Anterior cingulate cortex (tissue), 58 donors: ENCODE measurements around the gene DPP9.

Experiments
- DNase-seq, 58 donors: peaks; one replicate each; lab custom pipeline; 2025; lab: John Stamatoyannopoulos, UW

DPP9 gene

DNA sequence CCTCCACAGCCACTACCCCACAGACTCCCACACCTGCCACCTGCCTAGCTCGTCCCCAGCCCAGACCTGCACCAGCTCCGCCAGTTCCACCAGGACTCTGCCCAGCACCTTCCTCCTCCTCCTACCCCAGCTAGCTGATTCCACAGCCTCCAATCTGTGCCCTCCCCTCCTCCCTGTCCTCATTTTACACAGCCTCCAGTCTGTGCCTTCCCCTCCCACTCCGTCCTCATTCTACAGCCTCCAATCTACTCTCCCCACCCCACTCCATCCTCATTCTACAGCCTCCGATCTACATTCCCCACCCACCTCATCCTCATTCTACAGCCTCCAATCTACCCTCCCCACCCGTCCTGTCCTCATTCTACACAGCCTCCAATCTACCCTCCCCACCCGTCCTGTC lies 60.8 kb downstream of the DPP9 start:
- no peak for DNase-seq

DNA sequence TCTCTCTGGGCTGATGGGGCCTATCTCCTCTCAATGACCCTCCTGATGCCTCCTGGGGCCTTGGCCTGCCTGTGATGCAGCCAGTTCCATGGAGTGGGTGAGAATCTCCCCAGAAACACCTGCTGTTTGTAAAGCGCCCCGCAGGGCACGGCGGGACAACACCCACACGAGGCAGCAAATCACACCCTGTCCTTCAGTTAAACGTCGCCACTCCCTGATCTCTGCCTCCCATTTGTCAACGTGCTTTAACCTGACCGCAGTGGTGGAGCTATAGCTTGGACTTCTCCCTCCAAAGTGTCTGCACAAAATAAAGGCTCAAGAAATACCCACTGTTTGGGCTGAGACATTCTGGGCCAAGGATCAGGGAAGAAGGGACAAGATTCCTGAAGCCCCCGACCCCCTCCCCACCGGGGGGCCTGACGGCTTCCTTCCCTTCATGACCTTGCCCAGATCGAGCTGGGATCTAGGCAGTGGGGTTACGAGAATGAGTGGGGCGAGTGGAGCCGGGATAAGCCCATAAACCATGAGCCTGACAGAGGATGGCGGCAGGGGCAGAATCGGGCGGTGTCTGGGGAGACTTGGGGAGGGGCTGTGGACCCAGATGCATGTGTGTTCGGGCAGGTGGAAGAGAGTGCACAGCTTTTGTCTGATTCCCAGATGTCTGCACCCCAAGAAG lies 61.5 kb downstream of the DPP9 start:
- no peak for DNase-seq

DNA sequence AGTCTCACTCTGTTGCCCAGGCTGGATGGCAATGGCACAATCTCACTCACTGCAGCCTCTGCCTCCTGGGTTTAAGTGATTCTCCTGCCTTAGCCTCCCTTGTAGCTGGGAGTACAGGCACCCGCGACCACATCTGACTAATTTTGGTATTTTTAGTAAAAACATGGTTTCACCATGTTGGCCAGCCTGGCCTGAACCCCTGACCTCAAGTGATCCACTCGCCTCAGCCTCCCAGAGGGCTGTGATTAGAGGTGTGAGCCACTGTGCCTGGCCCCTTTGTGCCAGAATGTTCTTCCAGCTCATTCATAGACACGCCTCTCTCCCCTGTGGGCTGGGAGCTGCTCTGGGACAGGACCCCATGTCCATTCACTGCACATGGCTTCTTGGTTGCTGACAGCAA lies 62.6 kb downstream of the DPP9 start:
- DNase-seq: no peak

DNA sequence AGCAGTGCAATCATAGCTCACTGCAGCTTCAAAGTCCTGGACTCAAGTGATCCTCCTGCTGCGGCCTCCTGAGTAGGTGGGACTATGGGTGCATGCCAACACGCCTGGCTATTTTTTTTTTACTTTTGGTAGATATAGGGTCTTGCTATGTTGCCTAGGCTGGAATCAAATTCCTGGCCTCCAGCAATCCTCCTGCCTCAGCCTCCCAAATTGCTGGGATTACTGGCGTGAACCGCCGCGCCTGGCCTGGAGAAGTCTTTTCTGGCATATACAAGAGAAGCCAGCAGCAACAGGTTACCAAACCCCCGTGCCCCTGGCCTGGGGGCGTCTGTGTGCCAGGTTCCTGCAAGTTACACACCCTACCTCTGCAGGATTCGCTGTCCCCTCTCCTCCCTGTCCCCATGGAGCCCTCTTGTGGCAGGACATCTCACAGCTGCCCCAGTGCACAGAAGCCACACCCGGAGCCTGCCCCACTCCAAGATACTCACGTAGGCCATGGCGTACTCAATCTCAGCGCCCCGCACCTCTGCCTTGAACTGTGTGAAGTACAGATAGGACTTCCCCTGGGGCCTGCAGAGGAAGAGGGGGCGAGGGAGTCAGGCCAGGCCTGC lies 63.4 kb downstream of the DPP9 start:
- no peak for DNase-seq

DNA sequence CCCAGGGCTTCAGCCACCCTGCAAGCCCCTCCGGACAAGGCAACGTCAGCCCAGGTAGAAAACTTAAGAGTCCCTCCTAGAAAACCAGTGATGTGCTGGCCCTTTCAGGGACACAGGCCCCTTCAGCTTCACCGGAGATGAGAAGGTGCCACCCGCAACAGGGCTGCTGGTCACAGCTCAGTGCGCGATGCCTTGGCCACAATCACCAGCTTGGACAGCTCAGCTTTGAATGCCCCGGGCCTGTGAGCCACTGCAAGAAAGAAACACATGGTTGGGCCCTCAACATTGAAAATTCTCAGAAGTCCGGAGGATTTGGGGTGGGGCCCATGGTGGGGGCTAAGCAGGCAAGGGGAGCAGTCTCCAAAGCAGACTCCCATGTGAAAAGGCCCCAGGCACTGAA lies 65.8 kb downstream of the DPP9 start:
- DNase-seq: no peak

DNA sequence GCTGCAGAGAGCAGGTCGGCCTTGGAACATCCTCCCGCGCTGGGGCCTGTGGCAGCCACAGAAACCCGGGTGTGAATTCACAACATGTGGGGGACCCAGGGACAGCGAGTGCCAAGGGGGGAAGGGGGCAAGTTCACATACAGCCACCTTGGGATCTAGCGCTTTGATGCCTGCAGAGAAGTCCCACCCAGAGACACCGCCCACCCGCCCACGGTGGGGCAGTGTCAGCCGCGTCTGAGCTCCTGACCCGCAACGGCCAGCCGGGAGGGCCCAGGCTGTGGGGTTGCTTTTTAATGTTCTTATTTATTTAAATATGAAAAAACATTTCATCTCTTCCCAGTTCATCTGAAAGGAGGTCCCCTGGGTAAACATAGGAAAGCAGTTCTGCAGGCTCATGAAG lies 66.4 kb downstream of the DPP9 start:
- DNase-seq: no peak

DNA sequence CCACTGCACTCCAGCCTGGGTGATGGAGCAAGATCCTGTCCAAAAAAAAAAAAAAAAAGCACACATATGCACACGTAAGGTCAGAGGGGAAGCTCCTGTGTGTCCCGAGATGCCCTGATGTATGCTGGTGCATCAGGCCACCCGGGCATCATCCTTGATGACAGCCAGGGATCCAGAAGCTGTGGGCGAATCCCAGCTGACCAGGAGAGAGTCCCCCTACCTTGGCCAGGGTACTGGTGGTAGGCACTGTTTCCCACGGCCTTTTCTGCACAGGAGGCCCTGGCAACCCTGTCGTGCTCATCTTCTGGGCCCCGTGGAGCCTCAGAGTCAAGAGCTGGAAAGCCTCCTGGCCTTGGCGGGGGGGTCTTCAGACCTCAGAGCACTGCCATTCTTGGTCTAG lies 67.5 kb downstream of the DPP9 start:
- DNase-seq: no peak

DNA sequence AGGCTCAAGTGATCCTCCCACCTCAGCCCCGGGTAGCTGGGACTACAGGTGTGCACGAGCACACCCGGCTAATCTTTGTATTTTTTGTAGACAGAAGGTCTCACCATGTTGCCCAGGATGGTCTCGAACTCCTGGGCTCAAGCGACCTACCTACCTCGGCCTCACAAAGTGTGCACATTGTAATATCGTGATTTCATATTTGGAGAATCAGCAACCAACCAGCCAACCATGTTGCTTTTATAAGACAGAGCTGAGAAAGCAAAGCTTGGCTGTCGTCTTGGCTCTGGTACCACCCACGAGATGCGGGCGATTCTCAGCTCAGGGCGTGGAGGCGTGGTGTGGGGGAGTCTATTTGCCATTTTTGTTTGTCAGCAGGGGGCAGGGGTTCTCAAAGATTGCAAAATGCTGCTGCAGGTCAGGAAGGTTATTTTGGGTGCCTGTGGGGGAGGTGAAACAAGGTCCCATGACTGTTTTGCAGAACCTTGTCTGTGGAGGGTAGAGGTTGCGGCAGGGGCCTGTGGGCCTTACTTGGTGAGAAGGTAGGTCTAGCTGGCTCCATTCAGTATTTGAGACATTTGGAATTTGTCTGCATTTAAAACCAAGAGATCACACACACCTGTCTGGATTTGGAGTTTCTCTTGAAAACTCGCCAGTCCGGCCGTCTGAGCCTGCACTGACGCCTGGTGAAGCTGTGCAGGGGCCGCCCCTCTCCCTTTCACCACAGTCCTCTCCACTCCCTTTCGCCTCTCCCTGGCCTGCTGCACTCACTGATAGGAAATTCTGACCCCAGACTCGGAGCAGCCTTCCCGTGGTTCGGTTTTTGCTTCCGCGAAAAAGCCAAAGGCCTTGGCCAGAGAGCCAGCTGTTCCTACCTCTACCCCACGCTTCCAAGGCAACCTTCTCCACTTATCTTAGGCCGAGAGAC lies 68.9 kb downstream of the DPP9 start:
- DNase-seq: peak in 20 of 58 donors; percentile 6 to 57 (median 19)

DNA sequence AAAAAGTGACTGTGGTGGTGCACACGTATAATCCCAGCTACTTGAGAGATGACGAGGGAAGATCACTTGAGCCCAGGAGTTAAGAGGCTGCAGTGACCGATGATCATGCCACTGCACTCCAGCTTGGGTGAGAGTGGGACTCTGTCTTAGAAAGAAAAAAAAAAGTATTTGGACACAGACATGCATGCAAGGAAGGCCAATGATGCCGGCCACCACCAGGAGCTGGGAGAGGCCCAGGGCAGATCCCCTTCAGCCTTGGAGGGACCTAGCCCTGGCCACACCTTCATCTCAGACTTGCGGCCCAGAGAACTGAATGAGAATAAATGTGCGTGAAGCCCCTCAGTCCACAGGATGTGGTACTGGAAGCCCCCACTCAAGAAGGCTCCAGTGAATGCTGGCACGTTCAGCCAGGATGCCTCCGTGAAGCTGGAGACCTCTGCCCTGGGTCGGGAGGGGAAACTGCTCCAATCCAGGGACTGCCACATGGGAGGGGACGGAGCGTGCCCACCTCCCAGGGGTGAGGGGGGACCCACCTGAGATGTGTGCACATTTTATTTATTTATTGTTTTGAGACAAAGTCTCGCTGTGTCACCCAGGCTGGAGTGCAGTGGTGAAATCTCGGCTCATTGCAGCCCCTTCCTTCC lies 69.7 kb downstream of the DPP9 start:
- DNase-seq: no peak

DNA sequence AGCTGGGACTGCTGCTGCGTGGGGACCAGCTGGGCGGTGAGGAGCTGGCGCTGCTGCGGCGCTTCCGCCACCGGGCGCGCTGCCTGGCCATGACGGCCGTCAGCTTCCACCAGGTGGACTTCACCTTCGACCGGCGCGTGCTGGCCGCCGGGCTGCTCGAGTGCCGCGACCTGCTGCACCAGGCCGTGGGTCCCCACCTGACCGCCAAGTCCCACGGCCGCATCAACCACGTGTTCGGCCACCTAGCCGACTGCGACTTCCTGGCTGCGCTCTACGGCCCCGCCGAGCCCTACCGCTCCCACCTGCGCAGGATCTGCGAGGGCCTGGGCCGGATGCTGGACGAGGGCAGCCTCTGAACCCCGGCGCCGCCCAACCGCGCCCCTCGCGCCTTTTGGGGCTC lies 71.6 kb downstream of the DPP9 start:
- no peak for DNase-seq

DNA sequence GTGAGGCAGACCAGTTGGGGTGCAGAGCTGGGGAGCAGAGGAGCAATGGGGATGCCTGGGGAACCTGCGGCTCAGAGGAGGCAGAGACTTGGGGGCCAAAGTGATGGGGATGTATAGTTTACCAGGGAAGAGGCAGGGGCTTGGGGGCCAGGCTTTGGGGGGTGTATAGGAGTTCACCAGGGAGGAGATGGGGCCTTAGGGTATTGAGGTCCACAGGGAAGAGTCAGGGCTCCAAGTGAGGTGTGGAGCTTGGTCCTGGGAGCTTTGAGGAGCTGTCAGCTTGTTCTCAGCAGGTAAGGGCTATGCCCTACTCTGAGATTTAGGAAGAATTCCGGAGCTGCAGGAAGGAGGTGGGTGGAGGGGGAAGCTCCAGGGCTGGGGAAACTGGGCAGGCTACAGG lies 73.5 kb downstream of the DPP9 start:
- DNase-seq: no peak

DNA sequence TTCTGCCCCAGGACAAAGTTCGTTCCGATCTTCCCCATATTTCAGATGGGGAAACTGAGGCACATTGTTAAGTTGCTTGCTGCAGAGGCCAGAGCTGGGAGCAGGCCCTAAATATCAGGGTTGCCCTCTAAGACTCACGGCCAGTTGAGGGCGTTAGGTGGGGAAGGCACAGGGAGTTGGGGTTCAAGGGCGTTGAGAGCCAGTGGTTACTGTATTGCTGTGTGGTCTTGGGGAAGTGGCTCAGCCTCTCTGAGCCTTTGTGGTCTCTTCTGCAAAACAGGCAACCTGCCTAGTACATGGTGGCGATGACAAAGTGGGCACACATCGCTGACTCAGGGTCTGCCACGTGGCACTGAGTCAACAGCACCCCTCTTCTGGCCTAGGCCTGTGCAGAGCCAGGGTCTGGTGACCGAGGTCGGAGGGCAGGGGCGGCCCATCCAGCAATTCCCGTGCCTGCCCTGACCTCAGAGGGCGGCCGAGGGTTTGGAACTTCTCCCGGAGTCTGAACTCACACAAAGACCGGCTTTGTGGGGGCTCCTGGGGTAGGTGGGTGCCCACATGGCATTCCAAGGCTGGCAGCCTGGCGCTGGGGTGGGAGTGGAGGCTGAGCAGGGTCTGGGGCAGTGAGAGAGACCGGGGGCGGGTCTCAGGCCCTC lies 74.1 kb downstream of the DPP9 start:
- DNase-seq: no peak

DNA sequence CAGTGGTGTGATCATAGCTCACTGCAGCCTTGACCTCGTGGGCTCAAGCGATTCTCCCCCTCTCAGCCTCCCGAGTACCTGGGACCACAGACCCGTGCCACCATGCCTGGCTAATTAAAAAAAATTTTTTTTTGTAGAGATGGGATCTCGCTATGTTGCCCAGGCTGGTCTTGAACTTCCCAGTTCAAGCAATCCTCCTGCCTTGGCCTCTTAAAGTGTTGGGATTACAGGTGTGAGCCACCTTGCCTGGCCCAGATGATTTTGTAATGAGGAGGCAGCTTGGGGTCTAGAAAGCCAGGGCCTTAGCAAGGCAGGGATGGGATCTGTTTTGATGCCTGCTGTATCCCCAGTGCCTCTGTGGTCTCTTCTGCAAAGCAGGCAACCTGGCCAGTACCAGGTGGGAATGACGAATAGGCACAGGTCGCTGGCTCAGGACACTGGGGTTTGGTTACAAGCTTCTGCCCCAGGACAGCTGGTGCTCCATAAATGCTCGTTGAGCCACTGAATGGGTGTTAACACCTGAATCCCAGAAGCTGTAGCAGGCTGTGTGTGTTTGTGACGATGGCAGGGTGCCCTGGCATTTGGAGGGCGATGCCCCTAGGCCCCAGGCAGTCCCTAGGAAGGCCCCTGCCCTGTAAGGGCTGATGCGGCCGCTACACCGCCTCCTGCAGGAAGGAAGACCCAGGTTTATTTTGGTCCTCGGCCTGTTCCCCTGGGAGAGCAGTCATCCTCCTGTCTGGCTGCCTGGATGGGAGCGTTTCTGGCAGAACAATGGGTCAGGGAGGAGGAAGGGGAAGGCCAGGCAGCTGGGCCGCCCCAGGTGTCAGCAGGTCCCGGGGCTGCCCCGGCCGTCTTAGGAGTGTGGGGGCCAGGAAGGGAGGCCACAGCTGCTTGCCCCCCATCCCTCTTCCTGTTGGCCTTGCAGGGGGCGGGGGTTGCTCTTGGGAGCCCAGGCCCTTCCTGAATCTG lies 75.7 kb downstream of the DPP9 start:
- no peak for DNase-seq

DNA sequence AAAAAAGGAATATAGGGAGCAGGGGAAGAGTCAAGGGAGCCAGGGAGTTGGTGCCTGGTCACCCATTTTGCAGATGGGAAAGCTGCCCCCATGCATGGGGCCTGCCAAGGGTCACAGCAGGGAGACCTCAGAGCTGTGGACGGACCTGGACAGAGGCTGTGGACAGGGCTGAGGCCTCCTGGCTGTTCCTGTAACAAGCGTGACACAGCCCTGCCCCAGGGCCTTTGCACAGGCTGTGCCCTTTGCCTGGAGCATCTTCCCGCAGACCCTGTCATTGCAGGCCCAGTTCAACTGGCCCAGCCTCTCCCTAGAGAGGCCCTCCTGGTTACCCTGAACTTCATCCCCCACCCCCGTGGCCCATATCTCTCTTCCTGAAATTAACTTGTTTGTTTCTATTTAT lies 77.9 kb downstream of the DPP9 start:
- no peak for DNase-seq

DNA sequence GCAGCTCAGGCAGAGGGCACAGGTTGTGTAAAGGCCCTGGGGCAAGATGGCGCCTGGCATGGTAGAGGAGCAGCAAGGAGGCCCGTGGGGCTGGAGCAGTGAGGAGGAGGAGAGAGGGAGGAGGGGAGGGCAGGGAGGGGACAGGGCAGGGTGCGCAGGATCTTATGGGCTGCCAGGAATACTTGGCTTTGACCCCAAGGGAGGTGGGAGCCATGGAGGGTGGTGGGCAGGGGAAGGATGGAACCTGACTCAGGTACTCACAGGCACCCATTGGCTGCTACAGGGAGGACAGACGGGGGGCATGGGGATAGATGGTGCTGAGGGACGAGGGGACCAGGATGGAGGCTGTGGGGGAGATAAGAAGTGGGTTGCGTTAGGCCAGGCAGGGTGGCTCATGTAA lies 81.0 kb downstream of the DPP9 start:
- no peak for DNase-seq

DNA sequence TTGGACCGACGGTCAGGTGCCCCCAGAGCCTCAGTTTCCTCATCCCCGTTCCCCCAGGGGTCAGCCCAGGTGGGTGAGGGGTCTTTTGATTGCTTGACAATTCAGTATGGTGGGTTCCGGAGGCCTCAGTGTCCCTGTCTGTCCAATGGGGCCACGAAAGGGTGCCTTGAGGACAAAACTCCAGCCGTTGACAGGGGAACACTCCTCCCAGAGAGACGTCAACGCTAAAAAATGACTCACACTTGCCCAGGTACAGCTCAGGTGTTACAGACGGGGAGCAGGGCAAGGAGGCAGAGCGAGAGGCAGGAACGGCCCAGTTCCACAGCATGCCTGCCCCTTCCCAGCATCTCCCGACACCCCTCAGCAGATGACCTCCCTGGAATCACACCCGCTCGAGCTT lies 82.5 kb downstream of the DPP9 start:
- no peak for DNase-seq

DNA sequence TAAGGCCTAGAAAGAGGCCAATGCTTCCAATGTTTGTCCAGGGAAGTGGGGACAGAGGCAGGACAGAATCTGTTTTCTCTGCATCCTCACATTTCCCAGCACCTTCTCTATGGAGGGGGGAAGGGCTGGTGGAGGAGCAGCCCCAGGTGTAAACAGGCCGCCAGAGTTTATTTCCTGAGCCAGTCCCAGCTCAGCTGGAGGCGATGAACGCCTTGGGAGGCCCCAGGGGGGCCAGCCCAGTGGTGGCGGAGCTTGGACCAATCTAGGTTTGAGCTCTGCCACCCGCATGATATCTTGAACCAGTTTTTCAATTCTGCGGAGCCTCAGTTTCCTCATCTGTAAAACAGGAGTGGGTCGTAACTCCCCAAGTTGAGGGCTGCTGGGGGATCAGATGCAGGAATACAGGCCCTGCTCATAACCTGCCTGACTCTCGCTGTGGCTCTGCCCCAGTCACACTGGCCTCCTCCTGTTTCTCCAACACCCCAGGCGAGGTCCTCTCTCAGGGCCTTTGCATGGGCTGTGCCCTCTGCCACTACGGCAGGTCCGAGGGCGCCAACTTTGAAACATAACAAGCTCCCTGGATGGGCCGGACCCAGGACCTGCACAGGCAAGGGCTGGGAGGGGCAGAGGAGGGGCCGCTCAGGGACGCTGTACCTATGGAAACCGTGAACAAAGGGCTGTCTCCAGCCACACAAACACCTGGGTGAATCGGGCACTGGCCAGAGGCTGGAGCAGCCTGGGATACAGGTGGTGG lies 83.2 kb downstream of the DPP9 start:
- DNase-seq: no peak

DNA sequence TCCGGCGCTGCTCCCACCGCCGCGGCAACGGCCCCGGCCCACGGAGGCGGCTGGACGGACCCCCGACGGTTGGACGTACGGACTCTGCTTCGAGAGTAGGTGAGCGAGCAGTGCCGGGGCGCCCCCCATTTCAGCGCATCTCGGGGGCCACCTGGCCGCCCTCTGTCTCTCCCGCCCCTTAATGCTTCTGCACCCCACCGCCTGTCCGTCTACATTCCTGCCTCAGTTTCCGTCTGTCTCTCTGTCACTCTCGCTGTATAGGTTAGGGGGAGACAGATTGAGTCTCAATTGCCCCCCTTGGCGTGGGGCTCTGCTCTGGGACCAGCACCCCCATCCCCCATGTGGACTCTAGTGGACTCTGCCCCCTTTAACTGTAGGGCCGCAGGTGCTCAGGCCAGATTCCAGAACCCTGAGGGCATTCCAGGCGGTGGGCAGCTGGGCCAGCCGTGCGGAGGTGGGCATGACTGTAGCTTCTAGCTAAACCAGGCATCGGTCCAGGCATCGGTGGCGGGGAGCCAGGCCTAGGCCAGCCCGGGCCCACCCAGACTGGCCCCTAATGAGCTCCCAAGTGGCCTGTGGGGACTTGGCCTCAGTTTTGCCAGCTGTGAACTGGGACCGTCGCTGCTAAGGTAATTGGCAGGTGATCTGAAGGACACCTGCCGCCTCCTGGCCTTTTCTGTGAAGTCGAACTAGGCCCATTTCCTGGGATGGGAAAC lies 84.0 kb downstream of the DPP9 start:
- peak in 7 of 58 donors; percentile 9 to 53 (median 17) for DNase-seq
